GM04503 (cell line): ENCODE results near the gene CCDC186.

Source experiments
- DNase-seq: peaks from one replicate; pipeline ENCODE4 v3.0.0-alpha.2; 2012; ENCODE audit warnings: low read depth

The CCDC186 gene

GRCh38 chr10:114173921-114174694 lies at the start of gene CCDC186:
TSS of gene CCDC186 (minus strand) at chr10:114174203. CDS start at chr10:114163268, 10,935 bp downstream.
- no peak for DNase-seq

DNA sequence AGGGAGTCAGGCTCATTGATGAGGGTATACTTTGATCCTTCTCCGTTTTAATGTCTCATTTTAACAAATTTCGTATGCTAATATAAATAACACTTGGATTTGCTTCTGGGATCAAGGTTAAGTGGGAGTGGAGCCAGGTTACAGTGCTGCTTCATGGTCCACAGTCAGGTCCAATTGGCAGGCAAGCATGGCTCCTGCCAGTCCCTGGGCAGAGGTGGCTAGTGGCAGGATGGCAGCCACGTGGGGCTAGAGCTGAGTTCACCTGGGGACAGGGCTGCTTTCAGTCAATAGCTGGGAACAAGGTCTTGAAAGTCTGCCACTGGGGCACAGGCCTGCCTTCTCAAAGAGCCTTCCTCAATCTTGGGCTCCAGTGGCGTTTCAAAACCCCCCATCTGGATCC lies 49.1 kb upstream of the CCDC186 start:
- DNase-seq: no peak

GRCh38 chr10:114221235-114221634 lies 47.2 kb upstream of the CCDC186 start:
- DNase-seq: no peak

DNA sequence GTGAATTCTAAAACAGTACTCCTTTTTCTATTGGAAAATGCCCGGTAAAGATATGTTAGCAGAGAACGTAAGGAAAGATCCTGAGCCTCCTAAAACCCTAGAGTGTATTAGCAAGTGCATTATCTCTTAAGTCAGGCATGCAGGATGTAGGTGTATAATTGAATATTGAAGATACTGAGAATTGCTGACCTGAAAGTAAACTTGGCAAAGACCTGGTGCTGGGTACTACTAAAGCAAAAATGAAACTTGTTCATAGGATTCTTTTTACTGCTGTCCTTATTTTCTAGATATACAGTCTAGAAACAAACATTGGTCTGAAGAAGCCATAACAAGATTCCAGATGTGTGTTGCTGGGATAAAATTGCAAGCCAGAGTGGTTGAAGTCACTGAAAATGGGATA lies 46.3 kb upstream of the CCDC186 start:
- no peak for DNase-seq

- DNase-seq: no peak
Measured at GRCh38 chr10:114215033-114215432, 41.0 kb upstream of the CCDC186 start.

- DNase-seq: no peak
Measured at GRCh38 chr10:114212153-114212552, 38.1 kb upstream of the CCDC186 start.

DNA sequence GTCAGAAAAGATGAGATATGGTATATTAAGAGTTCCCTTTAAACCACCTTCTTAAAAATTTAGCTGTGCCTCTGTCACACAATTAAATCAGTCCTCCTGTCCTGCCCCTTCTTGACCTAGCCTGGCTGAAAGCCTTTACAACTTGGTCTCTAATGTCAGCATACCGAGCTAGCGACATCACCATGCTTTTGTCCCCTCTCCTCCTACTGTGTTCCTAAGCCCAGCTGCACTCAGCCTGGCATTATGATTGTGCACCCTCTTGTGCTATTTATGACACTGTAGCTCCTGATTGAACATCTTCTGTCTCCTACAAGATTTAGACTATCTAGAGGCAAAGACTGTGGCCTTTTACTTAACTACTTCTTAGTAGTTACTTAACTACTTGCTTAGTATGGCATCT lies 34.3 kb upstream of the CCDC186 start:
- no peak for DNase-seq

- DNase-seq: no peak
Measured at GRCh38 chr10:114207349-114207748, 33.3 kb upstream of the CCDC186 start.

- DNase-seq: no peak
Measured at GRCh38 chr10:114206902-114207301, 32.9 kb upstream of the CCDC186 start.

DNA sequence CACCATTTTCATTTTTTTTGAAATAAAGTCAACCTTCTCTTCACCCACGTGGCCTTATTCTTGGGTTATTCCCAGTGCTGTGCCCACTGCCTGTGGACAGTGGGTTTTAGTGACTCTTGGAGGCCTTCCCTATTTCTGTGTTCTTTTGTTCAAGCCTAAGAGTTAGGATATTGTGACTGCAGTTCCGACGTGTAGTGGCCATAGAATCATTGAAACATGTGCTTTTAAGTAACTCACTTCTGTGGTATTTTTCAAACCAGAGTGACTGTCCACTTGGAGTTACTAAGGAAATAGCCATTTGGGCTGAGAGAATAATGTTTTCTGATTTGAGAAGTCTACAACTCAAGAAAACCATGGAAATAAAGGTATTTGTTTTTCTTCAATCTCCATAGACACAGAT lies 28.8 kb upstream of the CCDC186 start:
- DNase-seq: no peak

- DNase-seq: no peak
Measured at GRCh38 chr10:114199239-114199638, 25.2 kb upstream of the CCDC186 start.

DNA sequence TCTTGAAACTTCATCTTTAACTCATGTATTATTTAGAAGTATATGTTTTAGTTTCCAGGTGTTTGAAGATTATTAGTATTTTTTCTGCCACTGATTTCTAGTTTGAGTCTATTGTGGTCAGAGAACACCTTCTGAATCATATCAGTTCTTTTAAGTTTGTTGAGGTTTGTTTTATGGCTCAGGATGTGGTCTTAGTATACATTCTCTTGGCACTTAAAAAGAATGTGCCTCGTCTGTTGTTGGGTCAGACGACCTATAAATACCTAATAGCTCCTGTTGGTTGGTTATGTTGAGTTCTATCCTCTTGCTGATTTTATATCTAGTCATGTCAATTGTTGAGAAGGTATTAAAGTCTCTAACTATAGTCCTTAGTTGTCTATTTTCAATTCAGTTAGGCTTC lies 21.1 kb upstream of the CCDC186 start:
- no peak for DNase-seq

- no peak for DNase-seq
Measured at GRCh38 chr10:114189700-114190099, 15.7 kb upstream of the CCDC186 start.

DNA sequence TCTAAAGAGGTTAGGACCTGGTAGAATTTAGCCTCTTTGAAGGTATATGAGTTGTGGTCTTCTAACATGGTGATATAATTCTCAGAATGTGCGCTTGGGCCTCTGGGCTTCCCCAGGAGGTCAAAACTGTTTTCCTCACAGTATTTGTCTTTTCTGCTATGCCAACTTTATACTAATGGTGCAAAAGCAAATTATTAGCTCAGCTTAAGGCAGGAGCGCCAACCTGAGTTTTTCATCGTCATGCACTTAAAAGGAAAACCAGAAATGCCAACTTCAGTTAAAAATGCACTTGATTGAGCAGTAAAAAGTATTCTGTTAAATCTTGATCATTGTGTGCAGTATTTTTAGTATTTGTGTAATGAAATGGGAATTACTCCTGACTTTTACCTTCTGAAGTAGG lies 14.9 kb upstream of the CCDC186 start:
- no peak for DNase-seq

- DNase-seq: no peak
Measured at GRCh38 chr10:114188001-114188400, 14.0 kb upstream of the CCDC186 start.

DNA sequence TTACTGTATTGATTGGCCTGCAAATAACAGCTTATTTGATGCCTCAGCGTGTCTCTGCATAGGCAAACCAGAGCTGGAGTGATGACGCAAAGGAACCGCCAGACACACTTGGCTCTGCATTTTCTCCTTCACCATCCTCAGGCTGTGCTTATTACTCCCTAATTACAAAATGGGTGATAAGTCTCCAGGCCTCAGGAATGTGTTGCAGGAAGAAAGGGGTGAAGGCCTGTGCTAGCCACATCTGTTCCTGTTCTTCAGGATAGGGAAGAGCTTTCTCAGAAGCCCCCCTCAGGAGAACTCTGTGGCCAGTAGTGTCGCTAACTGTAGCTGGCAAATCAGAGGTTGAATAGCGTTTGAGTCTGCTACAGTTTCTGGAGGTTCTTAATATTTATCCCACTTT lies 10.3 kb upstream of the CCDC186 start:
- DNase-seq: no peak

GRCh38 chr10:114183563-114183962 lies 9.6 kb upstream of the CCDC186 start:
- DNase-seq: no peak

DNA sequence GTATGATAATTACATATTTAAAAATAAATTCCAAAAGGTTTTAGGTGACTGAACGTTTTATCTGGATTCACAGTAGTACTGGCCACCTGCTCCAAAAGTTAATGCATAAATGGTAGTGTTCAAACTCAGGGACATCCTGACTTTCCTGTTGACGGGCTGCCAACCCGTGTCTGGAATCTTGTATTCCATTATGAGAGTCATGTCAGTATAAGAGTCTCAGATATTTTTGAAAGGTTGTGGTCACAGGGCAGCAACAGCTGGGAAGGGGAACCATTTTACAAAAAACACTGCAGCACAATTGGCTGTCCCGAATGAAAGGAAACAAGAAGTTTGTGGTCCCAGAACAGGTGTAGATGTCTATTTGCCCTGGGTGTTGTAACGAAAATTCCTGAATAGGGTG lies 8.0 kb upstream of the CCDC186 start:
- no peak for DNase-seq

GRCh38 chr10:114180937-114181336 lies 6.9 kb upstream of the CCDC186 start:
- DNase-seq: no peak

- DNase-seq: no peak
Measured at GRCh38 chr10:114179747-114180146, 5.7 kb upstream of the CCDC186 start.

DNA sequence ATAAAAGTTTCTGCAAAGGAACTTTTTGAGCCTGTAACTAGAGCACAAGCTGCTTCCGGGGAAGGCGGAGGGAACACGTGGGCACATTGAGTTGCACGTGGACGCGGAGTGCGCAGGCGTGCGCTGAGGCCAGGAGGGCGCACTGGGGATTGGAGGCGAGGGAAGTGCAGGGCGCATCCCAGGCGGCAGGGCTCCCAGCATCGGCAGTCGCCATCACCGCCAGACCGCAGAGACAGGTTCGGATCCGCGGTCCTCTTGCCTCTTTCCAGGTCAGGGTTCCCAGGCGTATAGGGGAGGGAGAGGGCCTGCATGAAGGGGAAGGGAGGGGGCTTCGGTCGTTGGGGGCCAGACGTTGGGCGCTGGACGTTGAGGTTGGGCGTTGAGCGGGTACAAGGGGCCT lies 5.1 kb upstream of the CCDC186 start, which contains the start of gene TDRD1:
TSS of gene TDRD1 (plus strand) at position 206 of the 400 bp plus-strand sequence. CDS start 8,479 bp downstream, outside the sequence.
- DNase-seq: no peak

DNA sequence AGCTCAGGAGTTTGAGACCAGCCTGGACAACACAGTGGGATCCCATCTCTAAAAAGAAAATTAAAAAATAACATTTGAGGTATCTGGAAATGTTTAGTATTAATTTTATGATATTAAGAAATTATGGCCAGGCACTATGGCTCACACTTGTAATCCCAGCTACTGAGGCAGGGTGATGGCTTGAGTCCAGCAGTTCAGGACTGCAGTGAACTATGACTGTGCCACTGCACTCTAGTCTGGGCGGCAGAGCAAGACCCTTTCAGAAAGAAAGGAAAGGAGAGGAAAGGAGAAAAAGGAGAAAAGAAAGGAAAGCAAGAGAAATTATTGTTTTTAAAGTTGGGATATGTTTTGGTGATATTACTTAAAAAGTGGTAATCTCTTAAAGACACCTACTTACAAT lies 2.5 kb upstream of the CCDC186 start:
- DNase-seq: no peak

- no peak for DNase-seq
Measured at GRCh38 chr10:114175667-114176066, 1.7 kb upstream of the CCDC186 start.

DNA sequence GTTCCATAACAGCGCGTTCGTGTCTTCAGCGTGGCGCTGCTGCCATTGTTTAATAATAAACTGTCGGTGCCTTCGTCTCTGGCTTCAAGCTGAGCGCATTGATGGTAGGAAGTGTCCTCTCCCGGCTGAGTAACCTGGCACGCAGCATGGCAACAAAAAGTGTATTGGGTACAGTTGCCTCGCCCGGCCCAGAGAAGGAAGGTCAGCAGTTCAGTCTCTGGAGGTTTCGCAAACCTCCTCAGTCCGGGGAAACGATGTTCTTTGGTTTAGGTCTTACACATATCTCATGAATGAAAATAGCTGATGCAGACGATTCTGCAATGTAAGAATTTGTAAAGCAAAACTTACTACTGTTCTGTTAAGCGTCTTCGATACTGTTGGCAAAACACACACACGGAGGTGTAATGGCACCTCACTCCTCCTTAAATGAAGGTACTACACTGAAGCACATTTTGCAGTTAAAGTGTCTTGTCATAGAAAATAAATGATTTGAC lies 739 bp upstream of the CCDC186 start:
- DNase-seq: no peak
